GM21526 (cell line): Measurements from ENCODE around the gene FGFRL1.
"Not testable (repeated sequence)": the region's sequence is repeated elsewhere in the genome, so short reads cannot be mapped to it uniquely, and the experiment has no call there.

Source experiments
- ATAC-seq: cut with Tn5 transposase; IDR thresholded peaks from one replicate; pipeline ENCODE4 v1.9.1; 2021; ENCODE audit warnings: moderate library complexity; ENCODE audit not compliant: unreplicated experiment, low FRiP score

The FGFRL1 gene

GRCh38 chr4:992297-993110 is 18.9 kb upstream of the FGFRL1 start:
- no peak for ATAC-seq

- ATAC-seq: no peak
Observed at GRCh38 chr4:993111-994029, 18.1 kb upstream of the FGFRL1 start, which contains the start of gene SLC26A1. TSS of gene SLC26A1 (minus strand) at chr4:993404. CDS start at chr4:991703, 1,701 bp downstream.

GRCh38 chr4:995311-996026 is 16.0 kb upstream of the FGFRL1 start:
- ATAC-seq: no peak

- ATAC-seq: no peak
Observed at GRCh38 chr4:996030-996996, 15.1 kb upstream of the FGFRL1 start.

GRCh38 chr4:996997-997374 is 14.4 kb upstream of the FGFRL1 start:
- no peak for ATAC-seq

- ATAC-seq: no peak
Observed at GRCh38 chr4:997375-998071, 13.9 kb upstream of the FGFRL1 start.

- no peak for ATAC-seq
Observed at GRCh38 chr4:998096-998691, 13.2 kb upstream of the FGFRL1 start.

- ATAC-seq: not testable (repeated sequence)
Observed at GRCh38 chr4:999240-999863, 12.1 kb upstream of the FGFRL1 start.

- no peak for ATAC-seq
Observed at GRCh38 chr4:999882-1000425, 11.5 kb upstream of the FGFRL1 start.

GRCh38 chr4:1000686-1001260 is 10.7 kb upstream of the FGFRL1 start:
- no peak for ATAC-seq

- no peak for ATAC-seq
Observed at GRCh38 chr4:1001561-1002130, 9.8 kb upstream of the FGFRL1 start.

- no peak for ATAC-seq
Observed at GRCh38 chr4:1002131-1002630, 9.2 kb upstream of the FGFRL1 start.

- no peak for ATAC-seq
Observed at GRCh38 chr4:1002631-1003251, 8.7 kb upstream of the FGFRL1 start.

- ATAC-seq: no peak
Observed at GRCh38 chr4:1003271-1004070, 8.0 kb upstream of the FGFRL1 start.

- ATAC-seq: no peak
Observed at GRCh38 chr4:1004071-1004418, 7.4 kb upstream of the FGFRL1 start.
